Right forelimb (tissue), 1 donor: ENCODE data around the gene FEM1A.
"Not testable (repeated sequence)": the region's sequence is repeated elsewhere in the genome, so short reads cannot be mapped to it uniquely, and the experiment has no call there.

ENCODE experiments used
- DNase-seq: peaks from one replicate; pipeline ENCODE4 v3.0.0-alpha.2; 2018

FEM1A gene

DNA sequence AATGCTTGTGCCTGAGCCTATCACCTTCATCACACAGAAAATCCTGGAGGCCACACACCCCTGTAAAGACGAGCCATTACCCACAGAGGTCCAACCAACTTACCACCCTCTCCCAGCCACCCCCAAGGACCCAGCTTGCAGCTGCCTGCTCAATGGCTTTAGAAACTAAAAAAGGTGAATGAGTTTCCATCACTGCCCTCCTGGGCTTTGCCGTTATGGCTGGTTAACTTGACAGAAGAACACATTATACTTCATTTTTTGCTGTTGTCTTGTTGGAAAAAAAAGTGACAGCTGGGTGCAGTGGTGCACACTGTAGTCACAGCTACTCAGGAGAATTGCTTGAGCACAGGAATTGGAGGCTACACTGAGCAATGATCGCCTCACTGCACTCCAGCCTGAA is 17.4 kb upstream of the FEM1A start:
- no peak for DNase-seq

DNA sequence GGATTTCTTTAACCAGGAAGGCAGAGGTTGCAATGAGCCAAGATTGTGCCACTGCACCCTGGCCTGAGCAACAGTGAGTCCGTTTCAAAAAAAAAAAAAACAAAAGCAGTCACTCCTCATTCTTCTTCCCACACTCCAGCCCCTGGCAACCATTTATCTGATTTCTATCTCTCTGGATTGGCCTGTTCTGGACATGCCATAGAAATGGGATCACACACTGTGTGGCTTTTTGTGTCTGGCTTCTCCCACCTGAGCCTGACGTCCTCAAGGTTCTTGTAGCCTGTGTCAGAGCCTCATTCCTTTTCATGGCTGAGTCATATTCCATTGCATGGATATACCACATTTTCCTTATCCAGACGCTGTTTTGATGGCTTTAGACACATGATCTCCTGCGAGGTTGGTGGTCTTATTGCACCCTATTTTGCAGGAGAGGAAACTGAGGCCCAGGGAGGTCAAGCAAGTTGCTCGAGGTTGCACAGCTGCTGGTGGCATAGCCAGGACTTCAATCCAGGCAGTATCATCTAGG is 15.8 kb upstream of the FEM1A start:
- DNase-seq: no peak

DNA sequence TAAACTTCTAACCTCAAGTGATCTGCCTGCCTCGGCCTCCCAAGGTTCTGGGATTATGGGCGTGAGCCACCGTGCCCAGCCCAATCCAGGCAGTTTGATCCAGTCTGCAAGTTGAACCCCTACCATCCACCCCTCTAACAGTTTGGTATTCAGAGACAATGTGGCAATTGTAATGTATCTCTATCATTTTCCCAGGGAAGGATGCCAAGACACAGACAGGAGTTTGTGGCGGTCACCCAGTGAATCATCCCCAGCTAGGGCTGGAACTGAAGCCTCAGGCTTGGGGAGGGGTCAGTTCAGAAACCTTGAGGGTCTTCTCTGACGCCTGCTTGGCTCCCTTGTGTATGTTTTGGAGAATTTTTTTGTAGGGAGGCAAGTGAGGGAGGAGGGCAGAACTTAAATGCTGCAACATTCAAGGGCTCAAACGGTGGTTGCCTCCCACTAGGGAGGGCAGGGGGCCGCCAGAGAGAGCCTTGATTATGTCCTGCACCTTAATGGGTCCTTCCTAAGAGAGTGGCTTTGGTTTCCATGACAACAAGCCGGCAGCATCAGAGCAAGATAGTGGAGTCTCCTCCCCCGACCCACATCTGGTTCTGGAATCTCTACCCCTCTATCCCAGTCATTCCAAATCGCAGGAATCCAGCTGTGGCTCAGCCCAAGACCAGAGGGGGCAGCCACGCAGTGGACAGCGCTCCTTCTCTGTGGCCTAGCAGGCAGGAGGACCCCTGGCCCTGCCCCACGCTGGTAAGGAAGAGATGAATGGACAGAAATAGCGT is 14.9 kb upstream of the FEM1A start:
- no peak for DNase-seq

DNA sequence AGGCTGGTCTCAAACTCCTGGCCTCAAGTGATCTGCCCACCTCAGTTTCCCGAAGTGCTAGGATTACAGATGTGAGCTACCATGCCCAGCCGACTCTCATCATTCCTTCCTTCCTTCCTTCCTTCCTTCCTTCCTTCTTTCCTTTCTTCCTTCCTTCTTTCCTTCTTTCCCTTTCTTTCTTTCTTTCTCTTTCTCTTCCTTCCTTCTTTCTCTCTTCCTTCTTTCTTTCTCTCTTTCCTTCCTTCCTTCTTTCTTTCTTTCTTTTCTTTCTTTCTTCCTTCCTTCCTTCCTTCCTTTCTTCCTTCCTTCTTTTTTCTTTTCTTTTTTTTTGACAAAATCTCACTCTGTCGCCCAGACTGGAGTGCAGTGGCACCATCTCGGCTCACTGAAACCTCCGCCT is 13.4 kb upstream of the FEM1A start:
- DNase-seq: not testable (repeated sequence)

DNA sequence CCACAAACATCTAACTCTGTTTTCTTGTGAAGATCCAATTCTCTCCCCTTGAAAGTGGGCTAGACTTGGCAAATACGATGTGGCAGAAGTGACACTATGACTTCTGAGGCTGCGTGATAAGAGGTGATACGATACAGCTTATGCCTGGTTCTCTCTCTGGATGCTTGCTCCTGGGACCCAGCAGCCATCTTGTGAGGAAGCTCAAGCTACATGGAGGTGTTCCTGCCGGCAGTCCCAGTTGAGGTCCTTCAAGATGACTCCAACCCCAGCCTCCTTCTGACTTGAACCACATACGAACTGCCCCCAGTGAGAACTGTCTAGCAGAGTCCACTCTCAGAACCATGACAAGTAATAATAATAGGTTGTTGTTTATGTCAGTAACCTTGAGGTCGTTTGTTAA is 10.7 kb upstream of the FEM1A start:
- no peak for DNase-seq

DNA sequence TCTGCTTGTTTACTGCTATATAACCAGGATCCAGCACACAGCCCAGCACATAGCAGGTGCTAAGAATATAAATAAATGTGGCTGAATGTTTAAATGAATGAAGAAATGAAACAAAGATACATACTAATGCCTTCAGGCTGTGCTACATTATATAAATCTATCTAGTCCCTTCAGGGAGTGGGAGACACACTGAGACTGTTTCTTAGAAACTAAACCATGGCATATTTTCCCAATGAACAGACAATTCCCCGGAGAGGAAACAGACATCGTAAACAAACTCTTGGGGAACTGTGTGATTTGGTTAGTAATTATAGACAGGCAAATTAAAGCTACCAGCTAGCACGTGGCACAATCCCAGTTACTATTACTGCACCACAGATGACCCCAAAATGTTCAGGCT is 9.7 kb upstream of the FEM1A start:
- no peak for DNase-seq

DNA sequence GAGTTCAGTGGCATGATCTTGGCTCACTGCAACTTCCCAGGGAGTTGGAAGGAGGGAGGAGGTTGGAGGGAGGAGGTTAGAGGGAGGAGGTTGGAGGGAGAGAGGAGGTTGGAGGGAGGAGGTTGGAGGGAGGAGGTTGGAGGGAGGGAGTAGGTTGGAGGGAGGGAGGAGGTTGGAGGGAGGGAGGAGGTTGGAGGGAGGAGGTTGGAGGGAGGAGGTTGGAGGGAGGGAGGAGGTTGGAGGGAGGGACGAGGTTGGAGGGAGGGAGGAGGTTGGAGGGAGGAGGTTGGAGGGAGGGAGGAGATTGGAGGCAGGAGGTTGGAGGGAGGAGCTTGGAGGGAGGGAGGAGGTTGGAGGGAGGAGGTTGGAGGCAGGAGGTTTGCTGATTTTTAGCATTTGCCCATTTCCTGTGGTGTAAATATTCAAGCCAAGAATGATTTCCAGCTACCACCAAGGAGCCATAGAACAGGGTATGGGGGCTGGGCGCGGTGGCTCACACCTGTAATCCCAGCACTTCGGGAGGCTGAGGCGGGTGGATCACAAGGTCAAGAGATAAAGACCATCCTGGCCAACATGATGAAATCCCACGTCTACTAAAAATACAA is 5.0 kb upstream of the FEM1A start:
- DNase-seq: not testable (repeated sequence)

DNA sequence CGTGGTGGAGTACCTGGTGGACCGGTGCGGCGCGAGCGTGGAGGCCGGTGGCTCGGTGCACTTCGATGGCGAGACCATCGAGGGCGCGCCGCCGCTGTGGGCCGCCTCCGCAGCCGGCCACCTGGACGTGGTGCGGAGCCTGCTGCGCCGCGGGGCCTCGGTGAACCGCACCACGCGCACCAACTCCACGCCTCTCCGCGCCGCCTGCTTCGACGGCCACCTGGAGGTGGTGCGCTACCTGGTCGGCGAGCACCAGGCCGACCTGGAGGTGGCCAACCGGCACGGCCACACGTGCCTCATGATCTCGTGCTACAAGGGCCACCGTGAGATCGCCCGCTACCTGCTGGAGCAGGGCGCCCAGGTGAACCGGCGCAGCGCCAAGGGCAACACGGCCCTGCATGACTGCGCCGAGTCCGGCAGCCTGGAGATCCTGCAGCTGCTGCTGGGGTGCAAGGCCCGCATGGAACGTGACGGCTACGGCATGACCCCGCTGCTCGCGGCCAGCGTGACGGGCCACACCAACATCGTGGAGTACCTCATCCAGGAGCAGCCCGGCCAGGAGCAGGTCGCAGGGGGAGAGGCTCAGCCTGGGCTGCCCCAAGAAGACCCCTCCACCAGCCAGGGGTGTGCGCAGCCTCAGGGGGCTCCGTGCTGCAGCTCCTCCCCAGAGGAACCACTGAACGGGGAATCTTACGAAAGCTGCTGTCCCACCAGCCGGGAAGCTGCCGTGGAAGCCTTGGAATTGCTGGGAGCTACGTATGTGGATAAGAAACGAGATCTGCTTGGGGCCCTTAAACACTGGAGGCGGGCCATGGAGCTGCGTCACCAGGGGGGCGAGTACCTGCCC is 708 bp downstream of the FEM1A start:
- not testable (repeated sequence) for DNase-seq

DNA sequence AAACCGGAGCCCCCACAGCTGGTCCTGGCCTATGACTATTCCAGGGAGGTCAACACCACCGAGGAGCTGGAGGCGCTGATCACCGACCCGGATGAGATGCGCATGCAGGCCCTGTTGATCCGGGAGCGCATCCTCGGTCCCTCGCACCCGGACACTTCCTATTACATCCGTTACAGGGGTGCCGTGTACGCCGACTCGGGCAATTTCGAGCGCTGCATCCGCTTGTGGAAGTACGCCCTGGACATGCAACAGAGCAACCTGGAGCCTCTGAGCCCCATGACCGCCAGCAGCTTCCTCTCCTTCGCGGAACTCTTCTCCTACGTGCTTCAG is 1.3 kb downstream of the FEM1A start:
- not testable (repeated sequence) for DNase-seq

DNA sequence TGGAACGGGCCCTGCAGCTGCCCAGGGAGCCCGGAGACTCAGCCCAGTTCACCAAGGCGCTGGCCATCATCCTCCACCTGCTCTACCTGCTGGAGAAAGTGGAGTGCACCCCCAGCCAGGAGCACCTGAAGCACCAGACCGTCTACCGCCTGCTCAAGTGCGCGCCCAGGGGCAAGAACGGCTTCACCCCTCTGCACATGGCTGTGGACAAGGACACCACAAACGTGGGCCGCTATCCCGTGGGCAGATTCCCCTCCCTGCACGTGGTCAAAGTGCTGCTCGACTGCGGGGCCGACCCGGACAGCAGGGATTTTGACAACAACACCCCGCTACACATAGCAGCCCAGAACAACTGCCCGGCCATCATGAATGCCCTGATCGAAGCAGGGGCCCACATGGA is 1.7 kb downstream of the FEM1A start:
- DNase-seq: not testable (repeated sequence)

DNA sequence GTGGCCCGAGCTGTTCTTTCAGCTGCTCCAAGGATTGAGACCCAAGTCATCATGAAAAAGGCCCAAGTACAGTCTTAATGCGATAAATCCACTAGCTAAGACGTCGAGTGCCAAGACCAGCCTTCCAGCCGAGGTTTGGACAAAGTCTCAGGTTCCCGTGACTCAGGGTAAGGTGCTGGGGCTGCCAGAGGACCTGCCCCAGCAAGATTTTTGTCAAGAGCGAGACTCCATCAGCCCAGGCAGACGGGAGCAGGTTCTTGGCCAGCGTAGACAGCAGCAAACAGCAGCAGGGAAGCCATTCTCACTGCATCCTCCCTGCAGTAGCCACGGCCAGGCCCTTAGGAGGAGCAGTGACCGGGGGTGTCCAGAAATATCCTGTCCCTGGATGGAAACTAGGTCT is 3.4 kb downstream of the FEM1A start:
- no peak for DNase-seq

DNA sequence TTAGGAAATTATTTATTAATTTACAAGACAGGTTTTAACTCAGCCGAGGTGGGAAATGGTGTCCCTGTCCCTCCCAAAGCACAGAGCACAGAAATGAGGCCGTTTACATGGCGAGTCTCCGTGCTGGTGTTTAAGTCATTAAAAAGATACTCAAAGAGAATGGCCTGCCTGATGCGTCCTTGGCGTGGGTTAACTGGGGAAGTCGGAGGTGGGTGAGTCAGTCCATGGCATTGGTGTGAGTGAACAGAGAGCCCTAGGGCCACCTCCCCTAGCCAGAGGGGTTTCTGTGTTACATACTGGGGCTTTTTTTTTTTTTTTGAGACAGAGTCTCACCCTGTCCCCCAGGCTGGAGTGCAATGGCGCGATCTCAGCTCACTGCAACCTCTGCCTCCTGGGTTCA is 3.9 kb downstream of the FEM1A start:
- no peak for DNase-seq

DNA sequence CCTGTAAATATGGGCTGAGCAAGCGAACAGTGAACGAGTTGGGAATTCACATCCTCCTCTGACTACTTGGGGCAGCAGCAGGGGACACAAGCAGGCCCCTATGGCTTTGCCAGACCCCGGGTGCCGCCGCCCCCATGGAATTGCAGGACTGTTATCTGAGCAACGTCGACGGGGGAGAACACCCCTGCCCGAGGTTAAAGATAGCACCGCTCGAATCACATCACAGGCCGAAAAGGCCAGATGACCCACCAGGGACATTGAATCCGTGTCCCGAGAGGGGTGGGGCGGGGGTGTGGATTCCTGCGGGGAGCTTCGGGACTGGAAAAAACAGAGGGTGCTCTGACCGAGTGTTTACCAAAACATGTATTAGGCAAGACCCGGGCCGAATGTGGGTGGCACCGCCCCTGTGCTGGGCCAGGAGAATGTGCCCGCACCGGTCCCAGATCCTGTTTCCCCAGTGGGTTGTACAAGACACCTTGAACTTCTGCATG is 9.1 kb downstream of the FEM1A start:
- no peak for DNase-seq

DNA sequence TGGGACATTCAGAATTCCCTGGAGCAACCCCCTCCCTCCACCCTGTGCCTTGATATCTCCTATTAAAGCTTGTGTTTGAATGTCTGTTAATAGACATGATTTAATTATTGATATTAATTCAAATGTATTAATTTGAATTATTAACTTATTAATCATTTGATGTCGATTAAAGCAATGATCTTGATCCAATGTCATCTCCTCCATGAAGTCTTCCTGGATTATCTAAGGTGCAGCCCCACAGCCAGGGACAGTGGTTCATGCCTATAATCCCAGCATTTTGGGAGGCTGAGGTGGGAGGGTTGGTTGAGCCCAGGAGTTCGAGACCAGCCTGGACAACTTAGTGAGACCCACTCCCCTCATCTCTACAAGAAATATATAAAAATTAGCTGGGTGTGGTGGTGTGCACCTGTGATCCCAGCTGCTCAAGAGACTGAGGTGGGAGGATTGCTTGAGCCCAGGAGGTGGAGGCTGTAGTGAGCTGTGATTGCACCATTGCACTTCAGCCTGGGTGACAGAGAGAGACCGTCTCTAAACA is 9.6 kb downstream of the FEM1A start:
- DNase-seq: no peak

DNA sequence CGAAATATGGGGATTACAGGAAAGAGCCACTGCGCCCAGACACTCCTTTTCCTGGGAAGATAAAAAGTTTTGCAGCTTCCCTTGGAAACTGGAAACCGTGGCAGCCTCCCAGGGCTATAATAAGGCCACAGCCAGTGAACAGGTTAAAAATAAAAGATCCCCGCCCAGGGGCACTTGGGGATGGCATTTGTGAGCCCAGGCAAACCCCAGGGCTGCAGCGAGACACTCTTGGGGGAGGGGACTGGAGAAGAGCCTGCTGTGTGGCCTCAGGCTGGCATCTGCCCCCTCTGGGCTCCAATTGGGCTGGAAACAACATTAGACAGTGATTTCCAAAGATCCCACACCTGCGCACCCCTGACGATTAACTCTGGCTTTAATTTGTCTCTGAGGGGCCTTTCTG is 11.2 kb downstream of the FEM1A start:
- no peak for DNase-seq

DNA sequence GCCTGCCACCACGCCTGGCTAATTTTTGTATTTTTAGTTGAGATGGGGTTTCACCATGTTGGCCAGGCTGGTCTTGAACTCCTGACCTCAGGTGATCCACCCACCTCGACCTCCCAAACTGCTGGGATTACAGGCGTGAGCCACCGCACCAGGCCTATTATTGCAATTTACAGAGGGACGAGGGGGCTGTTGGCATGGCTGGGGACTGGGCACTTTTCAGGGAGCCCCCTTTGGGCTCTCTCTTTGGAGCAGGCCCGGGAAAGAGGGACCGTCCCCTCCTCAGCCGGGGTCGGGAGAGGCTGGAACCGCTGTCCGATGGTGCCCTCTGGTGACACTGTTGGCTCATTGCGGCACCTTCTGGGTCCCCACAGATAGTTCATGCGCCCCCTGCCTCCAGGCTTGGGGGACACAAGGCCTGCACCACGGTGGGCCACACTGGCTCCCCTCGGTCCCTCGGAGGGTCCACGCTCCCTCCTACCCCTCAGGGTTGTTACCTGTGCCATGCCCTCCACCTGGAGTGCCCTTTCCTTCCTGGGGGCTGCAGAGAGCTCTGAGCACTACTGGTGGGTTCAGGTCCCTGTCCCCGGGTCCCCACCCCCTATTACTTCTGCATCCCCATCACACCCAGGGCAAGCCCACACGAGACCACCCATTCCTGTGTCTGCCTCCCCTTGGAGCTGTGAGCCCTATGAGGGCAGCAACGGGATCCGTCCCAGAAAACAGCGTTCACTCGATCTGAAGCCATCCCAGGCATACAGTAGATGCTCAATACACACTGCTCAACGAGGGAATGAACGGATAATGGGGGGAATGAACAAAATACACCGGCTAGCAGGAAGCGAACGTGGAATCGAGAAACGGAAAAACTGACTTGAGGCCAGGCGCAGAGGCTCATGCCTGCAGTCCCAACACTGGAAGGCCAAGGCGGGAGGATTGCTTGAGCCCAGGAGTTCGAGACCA is 12.5 kb downstream of the FEM1A start:
- no peak for DNase-seq

DNA sequence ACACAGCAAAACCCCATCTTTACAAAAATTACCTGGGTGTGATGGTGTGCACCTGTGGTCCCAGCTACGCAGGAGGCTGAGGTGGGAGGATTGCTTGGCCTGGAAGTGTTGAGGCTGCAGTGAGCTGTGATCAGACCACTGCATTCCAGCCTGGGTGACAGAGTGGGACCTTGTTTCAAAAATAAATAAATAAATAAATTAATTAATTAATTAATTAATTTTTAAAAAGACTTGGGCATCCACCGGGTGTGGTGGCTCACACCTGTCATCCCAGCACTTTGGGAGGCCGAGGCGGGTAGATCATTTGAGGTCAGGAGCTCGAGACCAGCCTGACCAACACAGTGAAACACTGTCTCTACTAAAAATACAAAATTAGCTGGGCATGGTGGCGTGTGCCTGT is 13.6 kb downstream of the FEM1A start:
- DNase-seq: not testable (repeated sequence)

DNA sequence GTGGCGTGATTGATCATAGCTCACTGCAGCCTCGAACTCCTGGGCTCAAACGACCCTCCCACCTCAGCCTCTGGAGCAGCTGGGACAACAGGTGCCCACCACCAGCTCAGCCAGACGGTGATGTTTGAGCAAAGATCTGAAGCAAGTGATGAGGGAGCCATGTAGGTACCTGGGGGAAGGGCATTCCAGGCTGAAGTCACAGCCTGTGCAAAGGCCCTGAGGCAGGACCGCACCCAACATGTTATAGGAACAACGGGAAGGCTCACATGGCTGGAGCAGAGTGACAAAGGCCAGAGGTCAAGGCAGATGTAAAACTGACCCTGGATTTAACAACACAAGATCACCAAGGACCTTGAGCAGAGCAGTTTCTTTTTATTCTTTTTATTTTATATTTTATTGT is 14.8 kb downstream of the FEM1A start:
- DNase-seq: no peak

DNA sequence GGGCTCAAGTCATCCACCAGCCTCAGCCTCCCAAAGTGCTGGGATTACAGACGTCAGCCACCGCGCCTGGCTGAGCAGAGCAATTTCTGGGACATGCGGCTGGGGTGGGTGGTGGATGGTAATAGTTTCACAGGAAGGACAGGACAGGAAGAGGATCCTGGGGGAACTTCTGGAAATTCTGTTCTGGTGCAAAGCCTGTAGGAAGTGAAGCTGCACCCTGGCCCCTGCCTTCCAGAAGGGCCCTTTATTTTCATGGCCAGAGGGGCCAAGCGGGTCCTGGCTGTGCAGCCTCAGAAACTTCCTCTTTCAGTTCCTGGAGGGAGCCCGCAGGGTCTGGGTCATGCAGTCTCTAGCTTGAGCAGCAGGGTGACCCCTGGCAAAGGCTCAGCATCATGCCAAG is 15.7 kb downstream of the FEM1A start:
- no peak for DNase-seq

DNA sequence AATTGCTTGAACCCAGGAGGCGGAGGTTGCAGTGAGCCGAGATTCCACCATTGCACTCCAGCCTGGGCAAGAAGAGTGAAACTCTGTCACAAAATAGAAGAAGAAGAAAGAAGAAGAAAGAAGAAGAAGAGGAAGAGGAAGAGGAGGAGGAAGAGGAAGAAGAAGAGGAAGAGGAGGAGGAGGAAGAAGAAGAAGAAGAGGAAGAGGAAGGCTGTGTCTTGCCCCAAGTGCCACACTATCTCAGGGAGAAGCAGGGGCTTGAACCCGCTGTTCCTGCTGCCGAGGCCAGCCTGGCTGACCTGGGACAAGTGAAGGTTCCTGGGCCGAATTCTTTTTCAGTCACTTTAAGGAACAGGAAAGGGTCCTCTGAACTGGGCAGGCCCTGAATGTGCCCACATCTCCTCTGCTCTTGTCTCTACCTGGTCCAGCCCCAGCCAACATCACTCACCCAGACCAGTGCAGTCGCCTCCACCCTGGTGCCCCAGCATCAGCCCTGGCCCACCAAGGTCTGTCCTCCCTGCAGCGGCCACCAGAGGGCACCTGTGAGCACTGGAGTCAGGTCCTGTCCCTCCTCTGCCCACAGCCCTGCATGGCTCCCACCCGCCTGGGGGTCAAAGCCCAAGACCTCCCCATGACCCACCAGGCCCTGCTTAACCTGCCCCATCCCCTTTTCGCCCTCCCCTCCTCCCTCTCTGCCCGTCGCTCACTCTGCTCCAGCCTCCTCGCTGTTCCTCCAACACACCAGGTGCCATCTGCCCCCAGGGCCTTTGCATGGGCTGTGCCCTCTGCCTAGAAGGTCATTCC is 20.0 kb downstream of the FEM1A start:
- peak; percentile 84 for DNase-seq
